GM12874 (cell line): ENCODE measurements around the gene CFAP157.

Source experiments
- TF ChIP-seq, protein P1 (sequence below): IDR thresholded peaks from 2 replicates; pipeline ENCODE4 v1.5.1; 2011; ENCODE audit warnings: low read depth, mild to moderate bottlenecking, control low read depth, low read length, moderate library complexity; ENCODE audit not compliant: insufficient read depth

The CFAP157 gene

DNA sequence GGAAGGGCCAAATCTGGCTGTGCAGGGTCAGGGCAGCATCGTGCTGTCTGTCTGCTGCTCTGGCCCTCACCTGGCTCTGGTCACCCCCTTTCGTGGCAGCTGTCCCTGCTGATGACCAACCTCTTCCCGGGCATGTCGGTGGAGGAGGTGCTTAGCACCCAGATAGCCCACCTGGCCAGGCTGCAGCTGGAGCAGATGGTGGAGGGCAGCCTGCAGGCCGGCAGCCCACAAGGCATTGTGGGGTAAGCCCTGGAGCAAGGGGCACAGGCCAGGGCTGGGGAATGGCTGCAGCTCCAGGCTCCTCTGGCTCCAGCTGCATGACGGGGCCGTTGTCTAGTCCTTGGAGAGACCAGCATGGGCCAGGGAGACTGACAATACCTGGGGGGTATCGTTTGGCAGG is 20.1 kb downstream of the CFAP157 start:
- TF ChIP-seq, protein P1, sequence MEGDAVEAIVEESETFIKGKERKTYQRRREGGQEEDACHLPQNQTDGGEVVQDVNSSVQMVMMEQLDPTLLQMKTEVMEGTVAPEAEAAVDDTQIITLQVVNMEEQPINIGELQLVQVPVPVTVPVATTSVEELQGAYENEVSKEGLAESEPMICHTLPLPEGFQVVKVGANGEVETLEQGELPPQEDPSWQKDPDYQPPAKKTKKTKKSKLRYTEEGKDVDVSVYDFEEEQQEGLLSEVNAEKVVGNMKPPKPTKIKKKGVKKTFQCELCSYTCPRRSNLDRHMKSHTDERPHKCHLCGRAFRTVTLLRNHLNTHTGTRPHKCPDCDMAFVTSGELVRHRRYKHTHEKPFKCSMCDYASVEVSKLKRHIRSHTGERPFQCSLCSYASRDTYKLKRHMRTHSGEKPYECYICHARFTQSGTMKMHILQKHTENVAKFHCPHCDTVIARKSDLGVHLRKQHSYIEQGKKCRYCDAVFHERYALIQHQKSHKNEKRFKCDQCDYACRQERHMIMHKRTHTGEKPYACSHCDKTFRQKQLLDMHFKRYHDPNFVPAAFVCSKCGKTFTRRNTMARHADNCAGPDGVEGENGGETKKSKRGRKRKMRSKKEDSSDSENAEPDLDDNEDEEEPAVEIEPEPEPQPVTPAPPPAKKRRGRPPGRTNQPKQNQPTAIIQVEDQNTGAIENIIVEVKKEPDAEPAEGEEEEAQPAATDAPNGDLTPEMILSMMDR, result no peak

DNA sequence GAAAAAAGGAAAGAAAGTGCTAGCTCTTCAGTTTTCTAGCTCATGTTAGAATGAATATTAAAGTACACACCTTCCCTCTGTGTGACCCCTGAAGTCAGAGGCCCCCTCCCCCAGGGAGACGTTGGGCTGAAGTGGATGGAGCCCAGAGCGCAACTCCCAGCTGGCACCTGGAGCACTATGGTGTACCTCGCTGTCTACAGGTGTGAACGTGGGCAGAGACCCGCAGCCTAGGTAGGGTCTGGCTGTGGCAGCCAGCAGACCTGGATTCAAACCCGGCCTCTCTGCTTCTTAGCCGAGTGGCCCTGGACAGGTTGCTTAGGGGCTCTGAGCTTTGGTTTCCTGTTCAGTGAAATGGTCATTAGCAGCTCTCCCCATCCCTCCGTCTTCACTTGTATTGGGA is 22.0 kb downstream of the CFAP157 start:
- TF ChIP-seq, protein P1, result no peak

DNA sequence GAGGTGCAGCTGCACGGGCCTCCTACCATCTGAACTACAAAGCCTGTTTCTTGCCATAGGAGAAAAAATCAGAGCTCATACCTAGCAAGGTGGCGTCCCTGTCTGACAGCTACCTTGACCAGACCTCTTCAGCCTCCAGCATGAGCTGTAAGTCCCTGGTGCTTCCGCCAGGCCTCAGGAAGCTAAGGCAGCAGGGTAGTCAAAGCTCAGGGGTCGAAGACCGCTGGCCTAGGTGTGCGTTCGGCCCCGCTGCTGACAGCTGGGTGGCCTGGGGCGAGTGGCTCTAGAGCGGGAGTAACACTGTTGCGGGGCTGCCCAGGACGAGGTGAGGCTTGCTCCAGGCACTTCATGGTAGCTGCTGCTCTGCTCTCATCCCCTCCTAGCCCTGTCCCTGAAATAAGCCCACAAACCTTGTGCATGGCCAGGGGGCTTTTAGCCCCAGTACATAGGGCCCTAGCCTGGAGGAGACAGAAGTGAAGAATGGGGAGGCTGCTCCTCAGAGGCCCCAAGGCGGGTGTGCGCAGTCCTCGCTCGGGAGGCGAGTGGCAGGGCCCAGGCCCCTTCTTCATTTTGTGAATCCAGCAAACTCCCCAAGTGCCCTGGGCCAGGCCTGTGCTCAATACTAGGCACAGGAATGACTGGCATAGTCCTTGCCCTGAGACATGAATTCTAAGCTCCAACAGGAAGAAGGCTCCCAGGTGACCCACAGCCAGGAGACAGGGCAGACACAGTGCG is 22.9 kb downstream of the CFAP157 start:
- TF ChIP-seq, protein P1, result no peak

DNA sequence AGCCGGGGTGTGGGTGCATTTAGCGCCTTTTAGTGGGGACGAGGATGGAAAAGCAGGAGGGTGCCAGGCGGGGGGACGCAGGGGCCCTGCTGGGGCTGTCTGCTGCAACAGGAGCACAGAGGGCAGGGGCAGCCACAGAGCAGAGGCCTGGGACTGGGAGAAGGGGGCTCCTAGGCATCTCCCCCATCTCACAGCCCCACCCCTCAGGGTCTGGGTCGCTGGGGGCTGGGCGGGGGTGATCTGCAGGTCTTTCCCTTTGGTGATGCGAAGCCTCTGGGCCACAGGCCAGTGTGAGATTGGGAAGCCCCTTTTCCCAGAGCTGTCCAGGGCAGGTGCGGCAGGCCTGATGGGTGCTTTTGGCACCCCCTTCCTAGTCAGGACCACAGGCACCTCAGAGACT is 23.5 kb downstream of the CFAP157 start:
- TF ChIP-seq, protein P1, result no peak

DNA sequence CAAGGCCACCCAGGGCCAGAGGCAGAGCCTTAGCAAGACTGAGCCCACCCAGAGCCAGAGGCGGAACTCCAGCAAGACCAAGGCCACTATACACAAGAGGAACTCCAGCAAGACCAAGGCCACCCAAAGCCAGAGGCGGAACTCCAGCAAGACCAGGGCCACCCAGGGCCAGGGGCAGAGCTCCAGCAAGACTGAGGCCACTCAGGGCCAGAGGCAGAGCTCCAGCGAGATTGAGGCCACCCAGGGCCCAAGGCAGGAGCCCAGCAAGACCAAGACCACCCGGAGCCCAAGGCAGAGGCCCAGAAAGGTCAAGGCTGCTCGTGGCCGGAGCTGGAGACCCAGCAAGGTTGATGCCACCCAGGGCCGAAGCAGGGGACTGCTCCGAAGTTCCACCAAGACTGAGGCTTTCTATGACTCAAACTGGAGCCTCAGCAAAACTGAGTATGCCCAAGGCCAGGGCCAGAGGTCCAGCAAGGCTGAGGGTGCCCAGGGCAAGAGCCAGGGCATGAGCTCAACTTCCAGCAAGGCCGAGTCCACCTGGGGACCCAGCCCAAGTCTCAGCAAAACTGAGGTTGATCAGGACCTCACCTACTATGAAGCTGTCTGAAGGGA is 24.1 kb downstream of the CFAP157 start:
- TF ChIP-seq, protein P1, result no peak

DNA sequence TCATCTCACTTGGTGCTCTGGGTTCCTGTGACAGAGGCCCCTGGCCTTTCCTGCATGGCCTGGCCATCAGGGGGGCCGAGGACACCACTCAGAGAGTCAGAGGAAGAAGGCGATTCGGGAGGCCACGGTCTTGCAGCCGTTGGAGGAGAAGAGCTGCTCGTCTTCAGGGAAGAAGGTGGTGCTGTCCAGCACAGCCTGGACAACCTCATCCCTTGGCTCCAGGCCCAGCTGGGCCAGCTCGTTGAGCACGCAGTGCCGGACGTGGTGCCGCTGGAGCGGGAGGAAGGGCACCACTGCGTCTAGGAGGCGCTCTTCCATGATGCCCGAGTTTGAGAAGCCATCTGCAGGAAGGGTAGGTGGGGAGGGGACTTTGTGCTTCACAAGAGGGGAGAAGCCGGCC is 25.1 kb downstream of the CFAP157 start:
- TF ChIP-seq, protein P1, result no peak

DNA sequence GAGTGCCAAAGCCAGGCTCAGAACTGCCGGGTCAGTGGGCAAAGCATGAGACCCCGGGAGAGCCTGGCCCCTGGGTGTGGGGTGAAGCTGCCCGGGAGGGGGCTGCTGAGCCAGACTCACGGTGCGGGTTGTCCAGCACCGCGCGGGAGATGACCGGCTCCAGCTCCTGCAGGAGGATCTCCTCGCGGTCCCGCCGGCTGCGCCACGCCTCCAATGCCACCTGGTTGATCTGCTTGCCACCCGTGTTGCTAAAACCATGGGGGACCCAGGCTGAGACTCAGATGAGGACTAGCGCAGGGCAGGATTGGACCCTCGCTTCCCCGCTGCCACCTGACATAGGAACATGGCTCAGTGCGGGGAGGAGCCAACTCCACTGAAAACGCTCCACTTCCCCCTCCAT is 25.7 kb downstream of the CFAP157 start:
- TF ChIP-seq, protein P1, result no peak
